GM23248 (cell line): ENCODE measurements around the gene OSTN.

ENCODE experiments used
- EZH2 ChIP-seq: fragments of 200-600 bp; sonication (generic); IDR thresholded peaks from 2 replicates; pipeline ENCODE4 v1.6.1; 2018; ENCODE audit warnings: antibody characterized with exemption, mild to moderate bottlenecking; ENCODE audit not compliant: insufficient read depth, poor library complexity, severe bottlenecking
- EZH2phosphoT487 ChIP-seq: fragments of 200-600 bp; sonication (generic); IDR thresholded peaks from 2 replicates; pipeline ENCODE4 v1.6.1; 2018; ENCODE audit warnings: antibody characterized with exemption, moderate library complexity, mild to moderate bottlenecking, low read depth; ENCODE audit not compliant: insufficient read depth

GRCh38 chr3:191234216-191234615 lies 35.2 kb downstream of the OSTN start:
- no peak for TF ChIP-seq EZH2
- TF ChIP-seq EZH2phosphoT487: no peak
